ENCODE results near the gene ABI1.

- TF ChIP-seq CTCF (IDR thresholded peaks at IDR 0.05) (no peak), POLR2A (IDR thresholded peaks at IDR 0.05) (no peak), POLR2AphosphoS5 (IDR thresholded peaks at IDR 0.05) (no peak), EP300 (IDR thresholded peaks at IDR 0.05) (no peak)
Measured at GRCh38 chr10:26715137-26715487, 145.6 kb downstream of the ABI1 start.
